ENCODE measurements around the gene SLC35F5. TPM values are rescaled to one million over a fixed set of nuclear protein-coding genes. Genes with fewer than 3 reads are reported as not detected.

The SLC35F5 gene
- total RNA-seq, 4 donors from 2014 or later, result 152 to 320 (median 177) TPM

- H3K27ac ChIP-seq, result peak overlapping the region; percentile 90 to 98 (median 91)
- peaks cover 10 to 14% of the 10 kb centered on the region in 2 donors for H3K4me1 ChIP-seq
- 0% methylated on average over 12 to 16 of the region's 26 CpGs for WGBS, 2 donors
- peak overlapping the region; percentile 64 to 97 (median 81) for H3K4me3 ChIP-seq (replicated peaks in 1 of 3)
- H3K36me3 ChIP-seq, result no peaks in the 10 kb centered on the region
- no peak for TF ChIP-seq POLR2A (IDR thresholded peaks at IDR 0.05)
- TF ChIP-seq, protein P1, sequence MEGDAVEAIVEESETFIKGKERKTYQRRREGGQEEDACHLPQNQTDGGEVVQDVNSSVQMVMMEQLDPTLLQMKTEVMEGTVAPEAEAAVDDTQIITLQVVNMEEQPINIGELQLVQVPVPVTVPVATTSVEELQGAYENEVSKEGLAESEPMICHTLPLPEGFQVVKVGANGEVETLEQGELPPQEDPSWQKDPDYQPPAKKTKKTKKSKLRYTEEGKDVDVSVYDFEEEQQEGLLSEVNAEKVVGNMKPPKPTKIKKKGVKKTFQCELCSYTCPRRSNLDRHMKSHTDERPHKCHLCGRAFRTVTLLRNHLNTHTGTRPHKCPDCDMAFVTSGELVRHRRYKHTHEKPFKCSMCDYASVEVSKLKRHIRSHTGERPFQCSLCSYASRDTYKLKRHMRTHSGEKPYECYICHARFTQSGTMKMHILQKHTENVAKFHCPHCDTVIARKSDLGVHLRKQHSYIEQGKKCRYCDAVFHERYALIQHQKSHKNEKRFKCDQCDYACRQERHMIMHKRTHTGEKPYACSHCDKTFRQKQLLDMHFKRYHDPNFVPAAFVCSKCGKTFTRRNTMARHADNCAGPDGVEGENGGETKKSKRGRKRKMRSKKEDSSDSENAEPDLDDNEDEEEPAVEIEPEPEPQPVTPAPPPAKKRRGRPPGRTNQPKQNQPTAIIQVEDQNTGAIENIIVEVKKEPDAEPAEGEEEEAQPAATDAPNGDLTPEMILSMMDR (IDR thresholded peaks at IDR 0.05), result no peak
- intact Hi-C loops (cut with DNase I), result no loop called here
- no peak for DNase-seq
- no peaks in the 10 kb centered on the region for H3K9me3 ChIP-seq
- no peaks in the 10 kb centered on the region for H3K27me3 ChIP-seq
Observed at GRCh38 chr2:113755835-113756354, 547 bp downstream of the SLC35F5 start.

DNA sequence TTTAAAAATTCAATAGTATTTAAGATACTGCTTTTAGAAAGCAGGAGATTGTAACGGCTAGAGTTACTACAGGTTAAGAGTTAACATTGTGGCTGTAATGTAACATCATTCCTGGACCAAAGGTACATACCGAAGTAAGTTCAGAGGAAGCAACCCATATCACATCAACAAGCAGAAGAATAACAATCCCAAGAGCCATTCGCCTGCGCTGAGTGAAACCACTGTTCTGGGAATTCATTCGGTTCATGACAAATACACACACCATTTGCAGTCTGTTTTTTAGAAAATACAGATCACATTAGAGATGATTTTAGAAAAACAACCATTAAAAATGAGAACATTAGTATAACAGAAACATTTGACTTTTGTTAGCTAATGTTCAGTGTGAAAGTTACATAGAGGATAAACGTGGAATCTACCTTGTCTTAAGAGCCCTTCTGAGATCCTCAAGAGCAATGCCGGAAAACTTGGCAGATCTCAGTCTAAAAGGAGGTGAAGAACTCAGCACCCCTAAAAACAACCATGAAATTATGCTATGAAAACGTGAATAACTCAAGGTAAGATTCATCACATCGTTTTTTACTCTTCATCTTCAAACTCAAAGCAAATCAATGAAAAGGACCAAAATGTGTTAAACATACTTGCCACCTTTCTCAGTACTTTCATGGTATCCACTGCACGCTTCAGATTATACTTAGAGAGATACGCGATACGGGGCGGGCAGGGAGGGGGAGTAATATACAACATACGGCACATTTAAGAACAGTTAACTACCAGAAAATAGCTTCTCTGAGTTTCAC is 1.2 kb downstream of the SLC35F5 start:
- DNase-seq, result peak; percentile 21 to 40
- 7 to 9% methylated on average over 15 of the region's 15 CpGs for WGBS, 2 donors
- TF ChIP-seq POLR2A (IDR thresholded peaks at IDR 0.05), result peak in 1 of 2 donors; percentile 46
- TF ChIP-seq, protein P1 (IDR thresholded peaks at IDR 0.05), result no peak

GRCh38 chr2:113754160-113754559 is 2.3 kb downstream of the SLC35F5 start:
- H3K27me3 ChIP-seq, result no peaks in the 10 kb centered on the region
- no peaks in the 10 kb centered on the region for H3K9me3 ChIP-seq
- intact Hi-C loops (cut with DNase I), result no loop called here
- TF ChIP-seq, protein P1 (IDR thresholded peaks at IDR 0.05), result no peak
- no peak for TF ChIP-seq POLR2A (IDR thresholded peaks at IDR 0.05)
- no peak for DNase-seq
- peaks cover 10 to 14% of the 10 kb centered on the region in 2 donors for H3K4me1 ChIP-seq
- no peaks in the 10 kb centered on the region for H3K36me3 ChIP-seq
- no peak overlapping the region for H3K4me3 ChIP-seq (replicated peaks in 1 of 3)
- WGBS, 2 donors, result 81 to 87% methylated on average over 8 of the region's 8 CpGs
- H3K27ac ChIP-seq, result no peak overlapping the region

More for the DNA sequence above, 1.2 kb downstream of the SLC35F5 start:
- Histone ChIP-seq H3K27ac (peak overlapping the region; percentile 90 to 98 (median 91)), H3K4me1 (peaks cover 10 to 14% of the 10 kb centered on the region in 2 donors), H3K4me3 (replicated peaks in 1 of 3) (peak overlapping the region; percentile 64 to 97 (median 81)), H3K9me3 (no peaks in the 10 kb centered on the region), H3K36me3 (no peaks in the 10 kb centered on the region), H3K27me3 (no peaks in the 10 kb centered on the region)
- intact Hi-C loops (cut with DNase I), result no loop called here

GRCh38 chr2:113750385-113750784 is 6.1 kb downstream of the SLC35F5 start:
- Histone ChIP-seq H3K27me3 (no peaks in the 10 kb centered on the region), H3K9me3 (no peaks in the 10 kb centered on the region), H3K4me1 (peaks cover 10 to 14% of the 10 kb centered on the region in 2 donors), H3K27ac (no peak overlapping the region), H3K36me3 (peaks cover 6 to 8% of the 10 kb centered on the region in 2 donors), H3K4me3 (replicated peaks in 1 of 3) (no peak overlapping the region)
- WGBS, 2 donors, result 95 to 96% methylated on average over 4 of the region's 4 CpGs
- no peak for DNase-seq
- TF ChIP-seq, protein P1 (IDR thresholded peaks at IDR 0.05), result no peak
- TF ChIP-seq POLR2A (IDR thresholded peaks at IDR 0.05), result no peak
- intact Hi-C loops (cut with DNase I), result no loop called here

DNA sequence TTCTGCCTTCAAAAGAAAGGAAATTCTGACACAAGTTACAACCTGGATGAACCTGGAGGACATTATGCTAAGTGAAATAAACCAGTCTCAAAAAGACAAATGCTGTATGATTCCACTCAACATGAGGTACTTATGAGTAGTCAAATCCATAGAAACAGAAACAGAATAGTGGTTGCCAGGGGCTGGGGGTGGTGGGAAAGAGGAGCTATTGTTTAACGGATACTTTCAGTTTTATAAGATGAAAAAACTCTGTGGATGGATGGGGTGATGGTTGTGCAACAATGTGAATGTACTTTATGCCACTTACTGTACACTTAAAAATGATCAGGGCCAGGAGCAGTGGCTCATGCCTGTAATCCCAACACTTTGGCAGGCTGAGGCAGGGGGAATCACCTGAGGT is 15.4 kb downstream of the SLC35F5 start:
- Histone ChIP-seq H3K36me3 (peaks cover 33 to 56% of the 10 kb centered on the region in 2 donors), H3K4me3 (replicated peaks in 1 of 3) (no peak overlapping the region), H3K27ac (no peak overlapping the region), H3K9me3 (no peaks in the 10 kb centered on the region), H3K4me1 (no peaks in the 10 kb centered on the region), H3K27me3 (no peaks in the 10 kb centered on the region)
- DNase-seq, result no peak
- intact Hi-C loops (cut with DNase I), result no loop called here
- WGBS, 2 donors, result 96 to 100% methylated on average over 1 of the region's 1 CpG
- no peak for TF ChIP-seq POLR2A (IDR thresholded peaks at IDR 0.05)
- TF ChIP-seq, protein P1 (IDR thresholded peaks at IDR 0.05), result no peak

Measured in thyroid gland (tissue), 4 donors.